ENCODE measurements around the gene S100A14.
A peak's percentile ranks its signal among the peaks of the same experiment; 100 is the strongest.
"Not testable (repeated sequence)": the region's sequence is repeated elsewhere in the genome, so short reads cannot be mapped to it uniquely, and the experiment has no call there.

S100A14 gene

GRCh38 chr1:153616144-153616916, at the start of gene S100A14:
S100A14 (minus strand) TSS chr1:153616325; CDS start chr1:153615858, 467 bp downstream.
- no peak for DNase-seq (ENCODE audit: low read depth in 2 of 3, low spot score in 2 of 3)

- no peak for DNase-seq (ENCODE audit: low read depth in 2 of 3, low spot score in 2 of 3)
These were observed 47.1 kb upstream of the S100A14 start for GRCh38 chr1:153663211-153663610.

DNA sequence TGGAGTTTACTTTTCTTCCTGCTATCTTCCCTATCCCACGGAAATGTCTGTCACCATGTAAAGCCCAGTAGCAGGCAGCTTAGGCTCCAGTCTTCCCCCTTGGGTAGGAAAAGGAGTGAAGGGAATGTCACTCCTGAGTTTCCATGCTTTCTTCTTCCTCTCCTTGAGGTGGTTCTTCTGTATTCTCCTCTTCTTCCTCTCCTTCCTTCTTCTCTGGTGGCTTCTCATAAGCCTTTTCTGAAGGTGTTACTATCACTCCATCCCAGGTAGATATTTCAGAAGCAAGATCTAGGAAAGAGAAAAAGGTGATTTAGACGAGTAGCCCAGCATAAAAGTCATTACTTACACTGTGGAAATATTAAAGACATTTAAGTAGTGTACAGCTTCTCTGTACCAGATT, 46.1 kb upstream of the S100A14 start:
- DNase-seq (ENCODE audit: low read depth in 2 of 3, low spot score in 2 of 3) = no peak

DNA sequence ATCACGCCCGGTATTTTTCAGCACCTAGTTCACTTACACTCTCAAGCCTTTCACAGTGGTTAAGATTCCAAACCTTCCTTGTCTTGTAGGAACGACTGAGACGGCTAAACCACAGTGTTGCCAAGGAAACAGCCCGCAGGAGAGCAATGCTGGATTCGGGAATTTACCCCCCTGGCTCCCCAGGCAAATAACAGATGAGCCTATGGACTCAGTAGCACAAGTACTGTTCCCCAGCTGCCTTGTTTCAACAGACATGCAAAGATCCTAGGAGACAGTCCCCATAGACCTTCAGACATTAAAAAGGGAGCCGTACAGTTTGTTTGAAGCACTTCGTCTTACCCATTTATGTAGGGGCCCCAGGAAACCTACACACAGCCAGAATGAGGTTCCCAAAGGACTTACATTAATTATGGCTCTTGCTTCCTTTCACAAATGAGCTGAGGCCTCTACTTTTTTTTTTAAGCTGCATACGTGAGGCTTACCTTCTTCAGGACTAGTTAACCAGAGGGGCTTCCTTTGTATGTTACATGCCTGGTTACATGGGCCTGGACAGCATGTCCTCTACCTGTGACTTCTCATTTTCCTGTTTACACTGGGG, 45.1 kb upstream of the S100A14 start:
- DNase-seq (ENCODE audit: low read depth in 2 of 3, low spot score in 2 of 3) = no peak

- no peak for DNase-seq (ENCODE audit: low read depth in 2 of 3, low spot score in 2 of 3)
These were observed 43.5 kb upstream of the S100A14 start for GRCh38 chr1:153659656-153660055.

DNA sequence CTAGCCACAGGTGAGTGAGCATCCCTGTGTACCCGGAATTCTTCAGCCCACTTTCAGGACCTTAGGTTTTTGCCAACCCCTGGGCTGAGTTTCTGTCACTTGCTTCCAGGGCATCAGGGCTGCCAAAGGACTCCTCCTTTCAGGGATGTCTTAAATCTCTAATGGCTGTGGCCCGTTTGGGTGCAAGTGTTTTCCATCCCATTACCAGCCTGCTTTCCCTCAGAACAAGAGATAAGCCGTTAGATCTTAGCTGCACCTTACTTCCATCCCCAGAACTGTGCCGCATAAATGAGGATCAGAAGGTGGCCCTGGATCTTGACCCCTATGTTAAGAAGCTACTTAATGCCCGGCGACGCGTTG, 43.0 kb upstream of the S100A14 start:
- DNase-seq (ENCODE audit: low read depth in 2 of 3, low spot score in 2 of 3) = no peak

DNA sequence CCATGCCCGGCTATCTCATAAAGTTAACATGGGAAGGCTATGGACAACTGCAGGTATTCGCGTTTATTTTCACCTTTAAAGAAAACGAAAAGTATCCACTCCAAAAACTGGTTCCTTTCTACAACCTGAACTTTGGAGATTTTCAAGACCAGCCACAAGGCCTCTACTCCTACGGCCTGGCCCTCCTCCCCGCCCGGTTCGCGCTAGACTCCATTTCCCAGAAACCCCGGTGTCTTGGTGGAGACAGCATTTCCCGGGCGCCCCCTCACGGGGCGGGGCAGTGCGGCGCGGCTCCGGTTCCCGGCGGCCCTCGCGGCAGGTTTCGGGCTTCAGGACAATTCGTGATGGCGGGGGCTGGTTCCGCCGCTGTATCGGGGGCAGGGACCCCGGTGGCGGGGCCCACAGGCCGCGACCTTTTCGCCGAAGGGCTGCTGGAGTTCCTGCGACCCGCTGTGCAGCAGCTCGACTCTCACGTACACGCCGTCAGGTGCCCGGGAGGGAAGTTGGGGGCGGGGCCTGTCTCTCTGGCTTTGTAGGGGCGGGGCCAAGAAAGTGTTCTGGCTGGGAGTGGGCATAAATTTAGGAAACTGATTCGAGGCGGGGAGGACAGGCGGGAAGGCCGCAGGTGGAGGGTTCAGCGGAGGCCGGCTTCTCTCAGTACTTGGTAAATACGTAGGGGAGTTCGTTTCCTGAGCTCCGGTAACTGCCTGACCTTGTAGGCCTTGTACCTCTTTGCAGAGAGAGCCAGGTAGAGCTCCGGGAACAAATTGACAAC, 42.5 kb upstream of the S100A14 start, which contains the start of gene SNAPIN:
Gene SNAPIN (plus strand): TSS at position 304 of the 775 bp plus-strand sequence. CDS start 41 bp downstream, at position 345.
- peak; percentile 79 to 82 (median 80) for DNase-seq (ENCODE audit: low read depth in 2 of 3, low spot score in 2 of 3)

- no peak for DNase-seq (ENCODE audit: low read depth in 2 of 3, low spot score in 2 of 3)
These were observed 39.2 kb upstream of the S100A14 start for GRCh38 chr1:153655333-153655732.

DNA sequence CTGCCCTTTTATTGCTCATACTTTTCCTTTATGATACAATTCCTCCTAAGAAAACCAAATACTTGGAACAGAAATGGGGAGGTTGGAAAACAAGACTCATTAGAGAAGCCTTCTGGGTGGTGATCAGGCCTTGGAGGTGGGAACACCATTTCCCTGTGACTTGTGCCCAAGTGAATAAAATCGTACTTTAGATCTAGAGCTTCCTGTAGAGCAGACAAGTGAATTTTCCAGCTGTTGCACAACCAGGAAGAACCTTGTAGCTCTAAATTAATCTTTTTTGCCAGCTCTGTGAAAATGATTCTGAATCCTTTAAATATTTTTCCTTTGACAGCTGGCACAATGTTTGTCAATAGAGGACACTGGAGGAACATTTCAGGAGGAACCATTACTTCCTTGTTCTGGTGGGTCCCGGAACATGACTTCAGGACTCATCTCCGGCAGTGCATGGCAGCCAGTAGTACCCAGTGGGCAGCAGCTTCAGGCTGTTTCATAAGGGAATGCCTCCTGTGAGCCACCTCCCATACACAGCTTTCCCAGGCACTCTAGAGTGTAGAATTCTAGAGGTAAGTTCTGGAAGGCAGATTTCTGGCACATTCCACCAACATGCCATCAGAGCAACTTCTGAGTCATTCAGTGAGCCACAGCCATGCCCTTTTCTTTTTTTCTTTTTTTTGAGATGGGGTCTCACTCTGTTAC, 36.8 kb upstream of the S100A14 start:
- no peak for DNase-seq (ENCODE audit: low read depth in 2 of 3, low spot score in 2 of 3)

- DNase-seq (ENCODE audit: low read depth in 2 of 3, low spot score in 2 of 3) = no peak
These were observed 35.6 kb upstream of the S100A14 start for GRCh38 chr1:153651771-153652170.

- DNase-seq (ENCODE audit: low read depth in 2 of 3, low spot score in 2 of 3) = no peak
These were observed 33.7 kb upstream of the S100A14 start for GRCh38 chr1:153649863-153650235.

DNA sequence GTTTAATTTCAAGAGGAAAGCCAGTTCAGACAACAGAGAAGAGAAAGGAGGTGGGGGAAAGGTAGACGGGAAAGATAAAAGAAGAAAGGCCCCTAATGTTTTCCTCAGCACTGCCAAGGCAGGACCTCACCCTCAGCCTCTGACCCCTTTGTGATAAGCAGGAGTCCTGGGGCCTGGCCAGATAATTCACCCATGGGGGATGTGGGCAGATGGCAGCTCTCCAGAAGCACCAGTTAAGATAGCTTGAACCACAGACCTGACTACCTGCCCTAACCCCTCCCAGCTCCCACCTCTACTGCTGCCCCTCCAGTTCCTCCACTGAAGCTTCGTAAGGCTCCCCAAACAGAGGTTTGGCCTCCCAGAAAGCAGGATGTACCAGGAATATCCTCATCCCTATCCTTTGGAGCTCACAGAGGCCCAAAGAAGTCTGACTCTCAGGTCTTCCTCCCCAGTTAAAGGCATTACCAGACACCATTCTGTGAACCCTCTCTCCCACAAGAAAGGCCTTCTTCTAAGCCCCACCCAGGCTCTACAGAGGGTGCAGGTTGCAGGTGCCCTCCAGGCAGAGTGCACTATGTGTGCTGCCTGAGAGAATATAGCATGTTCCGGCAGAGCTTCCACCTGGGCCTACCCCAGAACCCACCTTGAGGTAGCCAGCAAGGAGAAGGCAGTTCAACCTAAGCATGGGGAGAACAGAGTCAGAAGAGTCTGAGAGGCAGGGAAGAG, 33.2 kb upstream of the S100A14 start:
- DNase-seq (ENCODE audit: low read depth in 2 of 3, low spot score in 2 of 3) = no peak

DNA sequence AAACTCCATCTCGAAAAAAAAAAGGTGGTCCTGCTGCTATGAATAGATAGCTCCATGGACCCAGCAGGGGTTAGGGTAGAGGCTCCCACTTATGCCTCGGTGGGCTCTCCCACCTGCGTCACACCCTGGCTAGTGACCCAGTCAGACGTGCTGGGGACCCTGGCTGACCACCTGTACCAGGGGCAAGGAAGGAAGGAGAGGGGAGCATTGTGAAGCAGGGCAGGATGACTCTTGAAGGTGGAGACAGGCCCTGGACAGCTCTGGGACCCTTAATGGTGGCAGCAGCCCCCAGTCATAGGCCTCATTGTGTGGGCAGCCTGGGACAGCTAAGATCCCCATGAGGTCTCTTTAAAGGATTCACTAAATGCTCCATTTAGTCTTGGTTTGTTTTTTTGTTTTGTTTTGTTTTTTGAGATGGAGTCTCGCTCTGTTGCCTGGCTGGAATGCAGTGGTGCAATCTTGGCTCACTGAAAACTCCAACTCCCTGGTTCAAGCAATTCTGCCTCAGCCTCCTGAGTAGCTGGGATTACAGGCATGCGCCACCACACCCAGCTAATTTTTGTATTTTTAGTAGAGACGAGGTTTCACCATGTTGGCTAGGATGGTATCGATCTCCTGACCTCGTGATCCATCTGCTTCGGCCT, 32.0 kb upstream of the S100A14 start:
- DNase-seq (ENCODE audit: low read depth in 2 of 3, low spot score in 2 of 3) = no peak

GRCh38 chr1:153647346-153647714, 31.2 kb upstream of the S100A14 start:
- DNase-seq (ENCODE audit: low read depth in 2 of 3, low spot score in 2 of 3) = no peak

DNA sequence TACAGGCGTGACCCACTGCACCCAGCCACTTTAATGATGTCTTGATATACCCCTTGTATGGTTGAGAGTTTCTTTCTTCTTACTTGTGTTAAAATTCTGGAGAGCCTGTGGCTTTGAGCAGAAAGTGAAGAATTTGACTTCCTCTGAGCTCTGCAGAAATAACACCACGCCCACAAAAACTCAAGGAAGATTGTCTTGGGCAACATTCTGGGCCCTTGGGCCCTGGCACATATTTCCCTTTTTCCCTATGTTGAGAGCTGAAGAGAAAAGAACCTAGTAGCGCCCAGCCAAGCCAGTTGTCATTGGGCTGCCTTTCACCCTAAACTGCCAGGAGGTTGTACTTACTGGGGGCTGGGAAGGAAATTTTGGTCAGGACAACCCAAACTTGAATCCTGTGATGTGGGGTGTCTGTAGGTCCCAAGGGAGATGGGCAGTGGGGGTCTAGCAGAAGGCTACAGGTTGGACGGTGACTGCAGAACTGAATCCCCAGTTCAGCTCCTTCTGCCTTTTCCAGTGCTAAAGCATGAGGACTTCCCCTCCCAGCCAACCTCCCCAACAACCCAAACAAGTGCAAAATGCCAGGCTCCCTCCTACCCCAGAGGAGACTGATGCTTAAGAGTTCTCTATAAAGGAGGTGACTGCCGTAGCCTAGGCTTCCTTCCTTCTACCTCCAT, 30.7 kb upstream of the S100A14 start:
- DNase-seq (ENCODE audit: low read depth in 2 of 3, low spot score in 2 of 3) = no peak

DNA sequence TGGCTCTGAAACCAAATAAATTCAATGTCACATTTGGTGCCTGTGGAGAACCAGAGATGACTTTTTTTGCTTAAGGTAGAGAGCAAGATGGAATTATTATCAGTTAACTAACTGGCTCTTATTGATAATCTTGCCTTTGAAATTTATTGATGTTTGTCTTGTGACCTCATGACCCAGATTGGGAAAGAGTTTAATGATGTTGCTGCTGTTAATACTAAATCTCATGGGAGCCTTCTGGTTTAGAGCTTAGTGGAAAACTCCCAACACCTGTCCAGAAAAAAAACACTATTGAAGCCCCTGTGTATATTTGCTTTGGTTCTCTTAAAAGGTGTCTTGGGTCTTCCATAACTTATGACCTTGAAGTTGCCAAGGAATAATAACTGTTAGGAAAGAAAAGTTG, 27.7 kb upstream of the S100A14 start:
- DNase-seq (ENCODE audit: low read depth in 2 of 3, low spot score in 2 of 3) = no peak

GRCh38 chr1:153643100-153643499, 27.0 kb upstream of the S100A14 start:
- no peak for DNase-seq (ENCODE audit: low read depth in 2 of 3, low spot score in 2 of 3)

DNA sequence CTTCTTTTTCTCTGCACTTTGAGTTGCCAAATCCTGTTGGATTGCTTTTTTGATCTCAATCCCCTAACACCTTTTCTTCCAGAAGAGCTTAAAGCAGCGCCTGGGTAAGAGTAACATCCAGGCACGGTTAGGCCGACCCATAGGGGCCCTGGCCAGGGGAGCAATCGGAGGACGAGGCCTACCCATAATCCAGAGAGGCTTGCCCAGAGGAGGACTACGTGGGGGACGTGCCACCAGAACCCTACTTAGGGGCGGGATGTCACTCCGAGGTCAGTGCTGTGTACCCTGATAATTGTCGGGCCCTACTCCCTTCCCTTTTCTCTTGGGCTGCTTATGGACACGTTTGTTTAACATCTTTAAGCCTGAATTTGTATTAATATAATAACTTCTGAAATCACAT, 26.0 kb upstream of the S100A14 start:
- no peak for DNase-seq (ENCODE audit: low read depth in 2 of 3, low spot score in 2 of 3)

DNA sequence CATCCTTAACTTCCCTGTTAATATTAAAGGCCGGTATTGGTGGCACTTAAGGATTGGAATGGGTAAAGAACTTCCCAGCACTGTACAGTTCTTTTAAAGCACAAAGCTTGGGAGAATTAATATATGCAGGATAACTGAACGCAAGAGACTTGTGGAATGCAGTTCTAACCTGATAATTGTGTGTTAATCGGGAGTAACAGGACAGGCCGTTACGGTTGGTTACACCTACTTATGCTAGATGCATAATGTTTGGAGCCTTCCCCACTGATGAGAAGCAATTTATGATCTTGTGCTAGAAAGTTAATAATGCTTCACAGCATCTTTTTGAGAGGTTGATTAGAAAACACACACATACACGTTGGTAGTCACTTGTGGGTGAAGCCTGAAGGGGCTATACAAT, 24.7 kb upstream of the S100A14 start:
- no peak for DNase-seq (ENCODE audit: low read depth in 2 of 3, low spot score in 2 of 3)

GRCh38 chr1:153640213-153640612, 24.1 kb upstream of the S100A14 start:
- DNase-seq (ENCODE audit: low read depth in 2 of 3, low spot score in 2 of 3) = not testable (repeated sequence)

All from activated CD8-positive, alpha-beta memory T cell treated with anti-CD3 and anti-CD28 coated beads for 48 hours (primary cell).